ENCODE results near the gene UVRAG.

The UVRAG gene

GRCh38 chr11:75862437-75862836 is 47.4 kb downstream of the UVRAG start:
- no peak for TF ChIP-seq CTCF (IDR thresholded peaks at IDR 0.05; ENCODE audit: insufficient read depth, low read length)
- TF ChIP-seq GABPA (IDR thresholded peaks at IDR 0.05; ENCODE audit: low read depth): no peak
- no peak for TF ChIP-seq POLR2AphosphoS5 (IDR thresholded peaks at IDR 0.05; ENCODE audit: low read depth)
- no peak for TF ChIP-seq SPI1 (IDR thresholded peaks at IDR 0.05; ENCODE audit: borderline replicate concordance, low read depth)
- no peak for TF ChIP-seq REST (IDR thresholded peaks at IDR 0.05; ENCODE audit: insufficient replicate concordance, low read depth)
- H3K27ac ChIP-seq (replicated peaks): no peak overlapping the region
- no peak overlapping the region for H3K4me3 ChIP-seq (replicated peaks; ENCODE audit: insufficient read depth, low read length)
- DNase-seq (ENCODE audit: low read depth in 1 of 2, low spot score in 1 of 2): no peak
- no peaks in the 10 kb centered on the region for H3K27me3 ChIP-seq (ENCODE audit: insufficient read depth, poor library complexity, severe bottlenecking)

GRCh38 chr11:75867778-75868374 is 52.9 kb downstream of the UVRAG start:
- TF ChIP-seq POLR2AphosphoS5 (IDR thresholded peaks at IDR 0.05; ENCODE audit: low read depth): no peak
- peak; percentile 46 for TF ChIP-seq CTCF (IDR thresholded peaks at IDR 0.05; ENCODE audit: insufficient read depth, low read length)
- no peak overlapping the region for H3K27ac ChIP-seq (replicated peaks)
- DNase-seq (ENCODE audit: low read depth in 1 of 2, low spot score in 1 of 2): peak; percentile 35 to 40

GRCh38 chr11:75868990-75869389 is 54.0 kb downstream of the UVRAG start:
- Histone ChIP-seq H3K27me3 (ENCODE audit: insufficient read depth, poor library complexity, severe bottlenecking) (no peaks in the 10 kb centered on the region), H3K27ac (replicated peaks) (no peak overlapping the region), H3K4me3 (replicated peaks; ENCODE audit: insufficient read depth, low read length) (no peak overlapping the region)
- TF ChIP-seq SPI1 (IDR thresholded peaks at IDR 0.05; ENCODE audit: borderline replicate concordance, low read depth): peak; percentile 6; the same call in 1 of the 2 replicates
- TF ChIP-seq REST (IDR thresholded peaks at IDR 0.05; ENCODE audit: insufficient replicate concordance, low read depth): no peak
- TF ChIP-seq GABPA (IDR thresholded peaks at IDR 0.05; ENCODE audit: low read depth): no peak
- no peak for DNase-seq (ENCODE audit: low read depth in 1 of 2, low spot score in 1 of 2)

More at GRCh38 chr11:75867778-75868374, 52.9 kb downstream of the UVRAG start:
- Histone ChIP-seq H3K27me3 (ENCODE audit: insufficient read depth, poor library complexity, severe bottlenecking) (no peaks in the 10 kb centered on the region), H3K4me3 (replicated peaks; ENCODE audit: insufficient read depth, low read length) (no peak overlapping the region)

GRCh38 chr11:75869661-75870455 is 54.8 kb downstream of the UVRAG start:
- no peak overlapping the region for H3K27ac ChIP-seq (replicated peaks)
- TF ChIP-seq POLR2AphosphoS5 (IDR thresholded peaks at IDR 0.05; ENCODE audit: low read depth) (no peak), GABPA (IDR thresholded peaks at IDR 0.05; ENCODE audit: low read depth) (no peak), CTCF (IDR thresholded peaks at IDR 0.05; ENCODE audit: insufficient read depth, low read length) (no peak), SPI1 (IDR thresholded peaks at IDR 0.05; ENCODE audit: borderline replicate concordance, low read depth) (no peak), REST (IDR thresholded peaks at IDR 0.05; ENCODE audit: insufficient replicate concordance, low read depth) (no peak)
- DNase-seq (ENCODE audit: low read depth in 1 of 2, low spot score in 1 of 2): no peak
- H3K4me3 ChIP-seq (replicated peaks; ENCODE audit: insufficient read depth, low read length): no peak overlapping the region
- no peaks in the 10 kb centered on the region for H3K27me3 ChIP-seq (ENCODE audit: insufficient read depth, poor library complexity, severe bottlenecking)

Measured in HL-60 (cell line).